Activated B cell treated with CpG ODN at 0.5 μM for 24 hours (primary cell): ENCODE results near the gene LGMN. TPM values are rescaled to one million over a fixed set of nuclear protein-coding genes. Genes with fewer than 3 reads are reported as not detected.

ENCODE experiments used
- ATAC-seq: fragments of 200-7000 bp; cut with Tn5 transposase; one replicate; pipeline ENCODE4 v1.10.0; 2021; ENCODE audit warnings: low read depth, mild to moderate bottlenecking, moderate library complexity
- CTCF ChIA-PET: fragments of 350-600 bp; sonication (Branson Sonifier 250); formaldehyde crosslinking; loops from one replicate; lab custom pipeline; 2021; ENCODE audit warnings: antibody characterized with exemption; lab: Charles Lee
- POLR2A ChIA-PET: fragments of 350-600 bp; sonication (Branson Sonifier 250); formaldehyde crosslinking; loops from one replicate; lab custom pipeline; 2021; ENCODE audit warnings: antibody characterized with exemption; lab: Charles Lee
- DNase-seq: peaks from one replicate; pipeline ENCODE4 v3.0.0; 2022
- H3K27ac Mint-ChIP-seq: one replicate; pipeline ENCODE4 v1.8.0; 2020; ENCODE audit warnings: mixed read lengths
- H3K27me3 Mint-ChIP-seq: one replicate; pipeline ENCODE4 v1.8.0; 2021; ENCODE audit warnings: mixed read lengths
- H3K36me3 Mint-ChIP-seq: one replicate; pipeline ENCODE4 v1.8.0; 2021; ENCODE audit warnings: low read depth, mixed read lengths
- H3K4me1 Mint-ChIP-seq: one replicate; pipeline ENCODE4 v1.8.0; 2021; ENCODE audit warnings: mixed read lengths
- H3K4me3 Mint-ChIP-seq: one replicate; pipeline ENCODE4 v1.8.0; 2020; ENCODE audit warnings: mild to moderate bottlenecking, mixed read lengths
- H3K9me3 Mint-ChIP-seq: one replicate; pipeline ENCODE4 v1.8.0; 2020; ENCODE audit warnings: mixed read lengths
- CTCF ChIP-seq: fragments of 200-600 bp; IDR thresholded peaks from one replicate; pipeline ENCODE4 v1.8.0; 2022; ENCODE audit warnings: antibody characterized with exemption, mild to moderate bottlenecking
- intact Hi-C: fragments of 100-400 bp; cut with micrococcal nuclease; formaldehyde crosslinking; loops from one replicate; pipeline ENCODE4 v1.15.1; 2024
- total RNA-seq: library from RNA; stranded (reverse); gene quantifications from 2 replicates; pipeline ENCODE4 v1.2.3, GENCODE V29; 2022

Gene LGMN
- total RNA-seq, 1 donor from 2014 or later = 11.8 TPM

- intact Hi-C loops = no loop called here
- no peak for TF ChIP-seq CTCF
- ATAC-seq (no peak), DNase-seq (no peak)
- peaks cover 22% of the 10 kb centered on the region for H3K36me3 Mint-ChIP-seq
- no peaks in the 10 kb centered on the region for H3K9me3 Mint-ChIP-seq
- peaks cover 33% of the 10 kb centered on the region for H3K4me1 Mint-ChIP-seq
- ChIA-PET POLR2A (no interaction called here), CTCF (no interaction called here)
- H3K27me3 Mint-ChIP-seq = no peaks in the 10 kb centered on the region
- peak overlapping the region; percentile 12 for H3K27ac Mint-ChIP-seq
- no peak overlapping the region for H3K4me3 Mint-ChIP-seq
Measured at GRCh38 chr14:92692822-92693226, 55.6 kb downstream of the LGMN start.

- POLR2A ChIA-PET = interaction anchor here (0.6 to 0.9 kb wide), 5 partner anchors 13 to 275 kb away, joined by 3 to 6 read pairs (median 4); no protein-coding TSS in a partner anchor
Measured at GRCh38 chr14:92690171-92691011, 58.0 kb downstream of the LGMN start.

DNA sequence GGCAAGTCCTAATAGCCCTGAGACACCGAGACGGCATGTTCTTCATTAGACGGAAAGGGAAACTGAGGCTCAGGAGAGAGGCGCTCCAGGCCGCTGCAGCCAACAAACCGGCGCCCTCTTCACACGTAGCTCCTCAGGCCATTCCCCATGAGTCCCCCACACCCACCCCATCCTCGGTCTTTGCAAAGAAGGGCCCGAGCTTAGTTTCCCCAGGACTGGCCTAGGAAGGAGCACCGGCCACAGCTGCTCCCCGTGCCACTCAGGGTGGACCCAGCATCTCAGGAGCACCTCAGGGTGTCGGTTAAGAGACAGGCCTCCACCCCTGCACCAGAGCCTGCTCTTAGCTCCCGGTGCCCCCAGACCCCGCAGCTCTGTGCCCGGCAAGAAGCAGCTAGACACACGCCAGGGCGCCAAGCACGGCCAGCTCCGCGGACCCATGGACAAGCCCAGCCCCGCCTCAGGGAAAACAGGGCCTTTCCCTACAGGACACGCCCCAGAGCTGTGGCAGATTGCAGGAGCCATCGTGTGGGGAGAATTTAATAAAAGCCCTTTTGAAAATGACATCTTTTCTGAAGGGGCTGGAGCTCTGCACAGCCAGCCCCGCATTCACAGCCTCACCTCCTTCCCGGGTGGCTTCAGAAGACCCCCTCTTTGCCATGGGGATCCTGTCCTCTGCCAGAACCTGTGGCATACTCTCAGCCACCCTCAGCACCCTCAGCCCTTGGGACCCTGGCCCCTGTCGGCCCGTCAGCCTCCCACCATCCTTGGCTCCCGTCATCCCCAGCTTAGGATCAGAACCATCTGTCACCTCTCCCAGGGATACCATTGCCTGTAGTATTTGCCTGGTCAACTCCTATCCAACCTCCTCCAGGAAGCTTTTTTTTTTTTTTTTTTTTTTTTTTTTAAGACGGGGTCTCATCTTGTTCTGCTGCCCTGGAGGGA is 59.7 kb downstream of the LGMN start:
- Mint-ChIP-seq H3K4me1 (peaks cover 10% of the 10 kb centered on the region), H3K9me3 (no peaks in the 10 kb centered on the region), H3K27ac (no peak overlapping the region), H3K36me3 (peaks cover 39% of the 10 kb centered on the region), H3K27me3 (no peaks in the 10 kb centered on the region), H3K4me3 (no peak overlapping the region)
- TF ChIP-seq CTCF = no peak
- CTCF ChIA-PET = interaction anchor here (0.5 to 3.1 kb wide), 7 partner anchors 27 to 99 kb away, joined by 3 to 14 read pairs (median 6); partner anchors contain the start of gene LGMN
- no peak for DNase-seq
- intact Hi-C loops = loop anchor here (1.0 kb wide), 1 partner anchor 16 kb away; no protein-coding TSS in a partner anchor
- ATAC-seq = no peak
- POLR2A ChIA-PET = interaction anchor here (0.6 to 0.7 kb wide), 2 partner anchors 15 to 80 kb away, joined by 5 to 16 read pairs; no protein-coding TSS in a partner anchor

More at GRCh38 chr14:92690171-92691011, 58.0 kb downstream of the LGMN start:
- ATAC-seq (no peak), DNase-seq (no peak)
- no peaks in the 10 kb centered on the region for H3K9me3 Mint-ChIP-seq
- H3K27me3 Mint-ChIP-seq = no peaks in the 10 kb centered on the region
- intact Hi-C loops = no loop called here
- H3K4me3 Mint-ChIP-seq = no peak overlapping the region
- no peak overlapping the region for H3K27ac Mint-ChIP-seq
- TF ChIP-seq CTCF = no peak
- H3K36me3 Mint-ChIP-seq = peaks cover 32% of the 10 kb centered on the region
- CTCF ChIA-PET = interaction anchor here (0.6 to 2.9 kb wide), 7 partner anchors 9 to 556 kb away, joined by 3 to 10 read pairs (median 4); partner anchors contain the start of gene LGMN
- peaks cover 12% of the 10 kb centered on the region for H3K4me1 Mint-ChIP-seq

DNA sequence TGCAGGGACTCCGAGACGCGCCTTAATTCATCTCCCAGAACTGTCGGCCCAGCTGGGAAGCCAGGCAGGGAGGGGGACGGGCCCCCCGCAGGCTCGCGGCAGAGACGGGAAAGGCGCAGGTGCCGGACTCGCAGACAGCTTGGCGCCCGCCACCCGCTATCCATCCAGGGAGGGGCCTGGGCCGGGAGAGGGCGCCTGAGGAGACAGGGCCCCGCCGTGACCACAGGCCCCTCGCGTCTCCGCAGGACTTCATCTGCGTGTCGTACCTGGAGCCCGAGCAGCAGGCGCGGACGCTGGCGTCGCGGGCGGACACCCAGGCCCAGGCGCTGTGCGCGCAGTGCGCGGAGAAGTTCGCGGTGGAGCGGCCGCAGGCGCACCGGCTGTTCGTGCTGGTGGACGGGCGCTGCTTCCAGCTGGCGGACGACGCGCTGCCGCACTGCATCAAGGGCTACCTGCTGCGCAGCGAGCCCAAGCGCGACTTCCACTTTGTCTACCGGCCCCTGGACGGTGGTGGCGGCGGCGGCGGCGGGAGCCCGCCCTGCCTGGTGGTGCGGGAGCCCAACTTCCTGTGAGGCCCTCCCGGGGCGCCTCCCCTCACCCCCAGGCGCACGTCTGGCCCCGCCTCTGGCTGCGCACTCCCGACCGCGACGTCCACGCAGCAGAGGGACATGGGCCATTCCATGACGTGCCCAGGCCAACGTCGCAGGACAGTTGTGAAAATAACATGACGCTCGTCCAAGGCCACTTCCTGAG is 60.6 kb downstream of the LGMN start:
- CTCF ChIA-PET = interaction anchor here (1.0 to 3.1 kb wide), 6 partner anchors 25 to 132 kb away, joined by 3 to 14 read pairs (median 8); no protein-coding TSS in a partner anchor
- TF ChIP-seq CTCF = no peak
- Mint-ChIP-seq H3K36me3 (peaks cover 45% of the 10 kb centered on the region), H3K4me3 (no peak overlapping the region), H3K4me1 (peaks cover 4% of the 10 kb centered on the region), H3K9me3 (no peaks in the 10 kb centered on the region), H3K27ac (no peak overlapping the region), H3K27me3 (no peaks in the 10 kb centered on the region)
- POLR2A ChIA-PET = interaction anchor here (1.9 kb wide), 1 partner anchor 16 kb away, joined by 7 read pairs; no protein-coding TSS in a partner anchor
- intact Hi-C loops = loop anchor here (1.0 kb wide), 1 partner anchor 95 kb away; no protein-coding TSS in a partner anchor
- DNase-seq (no peak), ATAC-seq (no peak)
